Activated B cell treated with CpG ODN at 0.5 μM for 24 hours (primary cell): ENCODE data around the gene IER2. TPM values are rescaled to one million over a fixed set of nuclear protein-coding genes. Genes with fewer than 3 reads are reported as not detected.
A peak's percentile ranks its signal among the peaks of the same experiment; 100 is the strongest.

Experiments
- ATAC-seq: fragments of 200-7000 bp; cut with Tn5 transposase; one replicate; pipeline ENCODE4 v1.10.0; 2021; ENCODE audit warnings: low read depth, mild to moderate bottlenecking, moderate library complexity
- CTCF ChIA-PET: fragments of 350-600 bp; sonication (Branson Sonifier 250); formaldehyde crosslinking; loops from one replicate; lab custom pipeline; 2021; ENCODE audit warnings: antibody characterized with exemption; lab: Charles Lee
- POLR2A ChIA-PET: fragments of 350-600 bp; sonication (Branson Sonifier 250); formaldehyde crosslinking; loops from one replicate; lab custom pipeline; 2021; ENCODE audit warnings: antibody characterized with exemption; lab: Charles Lee
- DNase-seq: peaks from one replicate; pipeline ENCODE4 v3.0.0; 2022
- H3K27ac Mint-ChIP-seq: one replicate; pipeline ENCODE4 v1.8.0; 2020; ENCODE audit warnings: mixed read lengths
- H3K27me3 Mint-ChIP-seq: one replicate; pipeline ENCODE4 v1.8.0; 2021; ENCODE audit warnings: mixed read lengths
- H3K36me3 Mint-ChIP-seq: one replicate; pipeline ENCODE4 v1.8.0; 2021; ENCODE audit warnings: low read depth, mixed read lengths
- H3K4me1 Mint-ChIP-seq: one replicate; pipeline ENCODE4 v1.8.0; 2021; ENCODE audit warnings: mixed read lengths
- H3K4me3 Mint-ChIP-seq: one replicate; pipeline ENCODE4 v1.8.0; 2020; ENCODE audit warnings: mild to moderate bottlenecking, mixed read lengths
- H3K9me3 Mint-ChIP-seq: one replicate; pipeline ENCODE4 v1.8.0; 2020; ENCODE audit warnings: mixed read lengths
- CTCF ChIP-seq: fragments of 200-600 bp; IDR thresholded peaks from one replicate; pipeline ENCODE4 v1.8.0; 2022; ENCODE audit warnings: antibody characterized with exemption, mild to moderate bottlenecking
- intact Hi-C: fragments of 100-400 bp; cut with micrococcal nuclease; formaldehyde crosslinking; loops from one replicate; pipeline ENCODE4 v1.15.1; 2024
- total RNA-seq: library from RNA; stranded (reverse); gene quantifications from 2 replicates; pipeline ENCODE4 v1.2.3, GENCODE V29; 2022

IER2 gene
- total RNA-seq, 1 donor from 2014 or later = 119 TPM

- H3K9me3 Mint-ChIP-seq = no peaks in the 10 kb centered on the region
- H3K4me3 Mint-ChIP-seq = peak overlapping the region; percentile 77
- ChIA-PET CTCF (interaction anchor here (0.7 to 1.0 kb wide), 2 partner anchors 19 to 26 kb away, joined by 3 to 4 read pairs; no protein-coding TSS in a partner anchor), POLR2A (interaction anchor here (0.5 to 6.6 kb wide), 4 partner anchors 14 to 613 kb away, joined by 3 to 117 read pairs (median 6); partner anchors contain the start of genes IER2 and STX10)
- intact Hi-C loops = loop anchor here (5.0 kb wide), 1 partner anchor 888 kb away; the partner anchor contains the start of gene RFX1
- DNase-seq (no peak), ATAC-seq (no peak)
- H3K27me3 Mint-ChIP-seq = no peaks in the 10 kb centered on the region
- H3K27ac Mint-ChIP-seq = peak overlapping the region; percentile 50
- H3K4me1 Mint-ChIP-seq = peaks cover 69% of the 10 kb centered on the region
- no peak for TF ChIP-seq CTCF
- peaks cover 22% of the 10 kb centered on the region for H3K36me3 Mint-ChIP-seq
These were observed 30.6 kb upstream of the IER2 start for GRCh38 chr19:13119627-13120026.

- ATAC-seq = no peak
- Mint-ChIP-seq H3K4me1 (peaks cover 69% of the 10 kb centered on the region), H3K9me3 (no peaks in the 10 kb centered on the region), H3K27me3 (no peaks in the 10 kb centered on the region), H3K27ac (no peak overlapping the region), H3K36me3 (peaks cover 18% of the 10 kb centered on the region), H3K4me3 (peak overlapping the region; percentile 77)
- ChIA-PET POLR2A (interaction anchor here (0.9 to 6.6 kb wide), 3 partner anchors 14 to 35 kb away, joined by 3 to 117 read pairs (median 4); partner anchors contain the start of genes IER2 and STX10), CTCF (interaction anchor here (0.7 to 0.9 kb wide), 2 partner anchors 19 to 142 kb away, joined by 3 to 4 read pairs; no protein-coding TSS in a partner anchor)
- no peak for DNase-seq
- intact Hi-C loops = no loop called here
- TF ChIP-seq CTCF = no peak
These were observed 30.2 kb upstream of the IER2 start for GRCh38 chr19:13120031-13120430.

GRCh38 chr19:13120817-13121216, 29.4 kb upstream of the IER2 start:
- no peak for DNase-seq
- Mint-ChIP-seq H3K4me3 (peak overlapping the region; percentile 28), H3K4me1 (peaks cover 61% of the 10 kb centered on the region), H3K36me3 (peaks cover 12% of the 10 kb centered on the region), H3K27me3 (no peaks in the 10 kb centered on the region), H3K27ac (no peak overlapping the region), H3K9me3 (no peaks in the 10 kb centered on the region)
- POLR2A ChIA-PET = interaction anchor here (6.6 kb wide), 1 partner anchor 30 kb away, joined by 117 read pairs; the partner anchor contains the start of genes IER2 and STX10
- ATAC-seq = no peak
- CTCF ChIA-PET = interaction anchor here (0.9 kb wide), 1 partner anchor 143 kb away, joined by 3 read pairs; no protein-coding TSS in a partner anchor
- intact Hi-C loops = no loop called here
- no peak for TF ChIP-seq CTCF

GRCh38 chr19:13121551-13122274, 28.5 kb upstream of the IER2 start:
- Mint-ChIP-seq H3K4me1 (peaks cover 55% of the 10 kb centered on the region), H3K27me3 (no peaks in the 10 kb centered on the region), H3K9me3 (no peaks in the 10 kb centered on the region), H3K36me3 (peaks cover 14% of the 10 kb centered on the region), H3K27ac (peak overlapping the region; percentile 3), H3K4me3 (no peak overlapping the region)
- CTCF ChIA-PET = no interaction called here
- intact Hi-C loops = no loop called here
- TF ChIP-seq CTCF = no peak
- POLR2A ChIA-PET = interaction anchor here (0.6 to 6.6 kb wide), 2 partner anchors 29 to 72 kb away, joined by 3 to 117 read pairs; partner anchors contain the start of genes IER2 and STX10
- DNase-seq = no peak
- ATAC-seq = no peak
